ENCODE data around the gene STH.

The STH gene

GRCh38 chr17:46029627-46030026 is 30.6 kb downstream of the STH start:
- H3K27ac ChIP-seq, result no peak overlapping the region
- no peak for TF ChIP-seq CTCF (conservative IDR thresholded peaks at IDR 0.05)

GRCh38 chr17:46030752-46031151 is 31.7 kb downstream of the STH start:
- no peak for TF ChIP-seq CTCF (conservative IDR thresholded peaks at IDR 0.05)
- no peak overlapping the region for H3K27ac ChIP-seq

- TF ChIP-seq CTCF (conservative IDR thresholded peaks at IDR 0.05), result no peak
- no peak overlapping the region for H3K27ac ChIP-seq
Observed at GRCh38 chr17:46031440-46031839, 32.4 kb downstream of the STH start.

- TF ChIP-seq CTCF (conservative IDR thresholded peaks at IDR 0.05), result no peak
- H3K27ac ChIP-seq, result no peak overlapping the region
Observed at GRCh38 chr17:46031920-46032319, 32.9 kb downstream of the STH start.

GRCh38 chr17:46032909-46033308 is 33.9 kb downstream of the STH start:
- H3K27ac ChIP-seq, result no peak overlapping the region
- TF ChIP-seq CTCF (conservative IDR thresholded peaks at IDR 0.05), result no peak

- no peak for TF ChIP-seq CTCF (conservative IDR thresholded peaks at IDR 0.05)
- H3K27ac ChIP-seq, result no peak overlapping the region
Observed at GRCh38 chr17:46033392-46033791, 34.3 kb downstream of the STH start.

GRCh38 chr17:46035112-46035818 is 36.2 kb downstream of the STH start:
- TF ChIP-seq CTCF (conservative IDR thresholded peaks at IDR 0.05), result no peak

More at GRCh38 chr17:46035112-46035818, 36.2 kb downstream of the STH start:
- no peak overlapping the region for H3K27ac ChIP-seq
